AG10803 (cell line): ENCODE data around the gene CCT3.

Experiments used
- DNase-seq: peaks from one replicate; pipeline ENCODE4 v3.0.0; 2010; ENCODE audit warnings: low read depth
- H3K4me3 ChIP-seq: 2 replicates; pipeline ENCODE4 v1.5.1; 2011; ENCODE audit warnings: mild to moderate bottlenecking, low read length, control low read depth
- TF ChIP-seq, protein P1 (sequence below): conservative IDR thresholded peaks from 2 replicates; pipeline ENCODE4 v1.5.1; 2011; ENCODE audit warnings: mild to moderate bottlenecking, low read length, control low read depth, inconsistent platforms

The CCT3 gene

DNA sequence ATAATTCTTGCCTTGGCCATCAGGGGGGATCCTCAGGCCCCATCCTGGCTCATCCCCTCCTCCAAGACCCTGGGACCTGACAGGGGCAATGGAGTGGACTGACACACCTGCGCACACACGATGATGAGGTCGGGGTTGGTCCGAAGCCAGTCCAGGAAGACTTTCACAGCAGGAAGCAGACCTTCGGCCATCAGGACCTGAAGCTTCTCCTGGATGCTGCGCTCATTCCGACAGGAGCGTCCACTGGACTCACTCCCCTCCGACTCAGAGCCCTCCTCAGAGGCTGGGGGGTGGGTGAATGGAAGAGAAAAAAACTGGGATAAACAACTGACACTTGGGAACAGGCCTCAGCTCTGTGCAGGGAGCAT lies 74.8 kb downstream of the CCT3 start:
- no peak overlapping the region for H3K4me3 ChIP-seq
- DNase-seq: no peak
- TF ChIP-seq, protein P1, sequence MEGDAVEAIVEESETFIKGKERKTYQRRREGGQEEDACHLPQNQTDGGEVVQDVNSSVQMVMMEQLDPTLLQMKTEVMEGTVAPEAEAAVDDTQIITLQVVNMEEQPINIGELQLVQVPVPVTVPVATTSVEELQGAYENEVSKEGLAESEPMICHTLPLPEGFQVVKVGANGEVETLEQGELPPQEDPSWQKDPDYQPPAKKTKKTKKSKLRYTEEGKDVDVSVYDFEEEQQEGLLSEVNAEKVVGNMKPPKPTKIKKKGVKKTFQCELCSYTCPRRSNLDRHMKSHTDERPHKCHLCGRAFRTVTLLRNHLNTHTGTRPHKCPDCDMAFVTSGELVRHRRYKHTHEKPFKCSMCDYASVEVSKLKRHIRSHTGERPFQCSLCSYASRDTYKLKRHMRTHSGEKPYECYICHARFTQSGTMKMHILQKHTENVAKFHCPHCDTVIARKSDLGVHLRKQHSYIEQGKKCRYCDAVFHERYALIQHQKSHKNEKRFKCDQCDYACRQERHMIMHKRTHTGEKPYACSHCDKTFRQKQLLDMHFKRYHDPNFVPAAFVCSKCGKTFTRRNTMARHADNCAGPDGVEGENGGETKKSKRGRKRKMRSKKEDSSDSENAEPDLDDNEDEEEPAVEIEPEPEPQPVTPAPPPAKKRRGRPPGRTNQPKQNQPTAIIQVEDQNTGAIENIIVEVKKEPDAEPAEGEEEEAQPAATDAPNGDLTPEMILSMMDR: no peak

DNA sequence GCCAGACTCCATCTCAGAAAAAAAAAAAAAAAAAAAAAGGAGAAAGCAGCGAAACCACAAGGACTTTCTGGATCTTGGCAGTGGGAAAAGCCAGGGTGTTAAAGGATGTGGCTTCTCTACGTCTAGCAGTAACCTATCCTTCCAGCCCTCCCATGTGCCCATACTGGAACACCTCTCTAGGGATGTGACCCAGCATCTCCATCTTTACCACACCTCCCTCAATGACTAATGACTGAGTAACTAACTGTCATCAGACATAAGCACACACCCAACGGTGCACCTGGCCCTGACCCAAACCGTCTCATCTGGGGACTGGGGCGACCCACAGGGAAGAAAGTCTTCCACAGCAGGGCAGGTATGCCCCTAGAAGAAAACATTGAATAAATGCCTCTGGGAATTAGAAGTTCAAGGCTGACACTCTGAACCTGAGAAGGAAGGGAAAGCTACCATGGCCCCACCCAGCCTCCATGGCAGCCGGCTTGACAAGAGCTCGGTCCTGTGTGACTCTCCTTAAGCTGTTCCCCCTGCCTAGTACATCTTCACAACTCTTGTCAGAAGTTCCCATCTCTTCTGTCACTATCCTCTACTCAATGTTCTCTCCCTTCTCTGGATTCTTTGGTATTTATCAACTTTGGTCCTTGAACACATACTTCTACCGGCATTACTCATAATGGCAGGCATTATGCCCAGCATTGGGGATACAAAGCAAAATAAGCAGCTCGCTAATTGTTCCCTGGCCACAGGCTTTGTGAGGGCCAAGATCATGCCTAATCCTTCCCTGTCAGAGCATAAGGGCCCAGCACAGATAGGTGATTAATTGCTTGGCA lies 75.4 kb downstream of the CCT3 start:
- TF ChIP-seq, protein P1: no peak
- no peak overlapping the region for H3K4me3 ChIP-seq
- peak; percentile 91 for DNase-seq

DNA sequence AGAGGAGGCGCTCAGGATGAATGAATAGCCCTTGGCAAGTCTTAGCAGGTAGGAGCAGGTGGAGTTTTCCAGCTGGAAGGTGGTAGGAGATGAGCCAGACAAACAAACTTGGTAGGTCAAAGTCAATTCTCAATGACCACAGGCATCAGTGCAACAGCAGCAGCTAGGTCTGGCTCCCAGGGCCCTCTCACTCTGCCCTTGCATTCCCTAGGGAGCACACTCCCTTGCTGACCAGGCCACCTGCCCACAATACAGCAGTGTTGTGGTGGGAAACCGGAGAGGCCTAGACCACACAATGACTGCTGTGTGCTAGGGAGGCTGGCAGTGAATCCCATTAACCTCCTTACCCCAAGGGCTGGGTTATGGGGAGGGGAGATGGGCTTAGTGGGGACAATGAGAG lies 77.2 kb downstream of the CCT3 start:
- TF ChIP-seq, protein P1: no peak
- DNase-seq: no peak
- no peak overlapping the region for H3K4me3 ChIP-seq

DNA sequence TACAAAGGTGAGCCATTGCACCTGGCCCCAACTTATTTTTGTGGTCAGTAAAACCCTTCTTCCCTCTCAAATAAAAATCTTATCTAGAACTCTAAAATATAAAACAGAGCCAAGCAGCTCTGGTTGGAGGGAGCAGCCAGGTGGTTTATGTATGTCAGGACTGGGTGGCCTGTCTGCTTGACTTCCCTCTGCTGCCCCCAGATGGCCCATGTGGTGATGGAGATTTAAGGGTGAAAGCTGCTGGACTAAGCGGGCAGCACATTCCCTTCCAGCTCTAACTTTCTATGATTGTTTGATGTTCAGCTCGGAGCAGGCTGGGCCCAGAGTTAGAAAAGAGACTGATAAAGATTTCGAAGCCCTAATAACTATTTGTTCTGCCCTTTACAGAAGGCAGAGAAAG lies 78.3 kb downstream of the CCT3 start:
- no peak overlapping the region for H3K4me3 ChIP-seq
- no peak for DNase-seq

More for the DNA sequence above, 78.3 kb downstream of the CCT3 start:
- TF ChIP-seq, protein P1: no peak
